ENCODE data around the gene SLC2A2. TPM values are rescaled to one million over a fixed set of nuclear protein-coding genes. Genes with fewer than 3 reads are reported as not detected.
A peak's percentile ranks its signal among the peaks of the same experiment; 100 is the strongest.

The SLC2A2 gene
- total RNA-seq, 1 donor from 2014 or later: not detected

GRCh38 chr3:171005648-171006047 lies 20.9 kb downstream of the SLC2A2 start:
- DNase-seq (no peak), ATAC-seq (no peak)
- intact Hi-C loops (cut with DNase I): no loop called here
- Histone ChIP-seq H3K27ac (no peak overlapping the region), H3K4me1 (no peaks in the 10 kb centered on the region), H3K9me3 (no peaks in the 10 kb centered on the region), H3K4me3 (no peak overlapping the region), H3K36me3 (no peaks in the 10 kb centered on the region), H3K27me3 (ENCODE audit: low read depth) (no peaks in the 10 kb centered on the region)
- no peak for TF ChIP-seq CTCF (IDR thresholded peaks at IDR 0.05)

GRCh38 chr3:171001957-171002694 lies 24.4 kb downstream of the SLC2A2 start:
- no peaks in the 10 kb centered on the region for H3K27me3 ChIP-seq (ENCODE audit: low read depth)
- TF ChIP-seq CTCF (IDR thresholded peaks at IDR 0.05): no peak
- H3K4me3 ChIP-seq: no peak overlapping the region
- no peak overlapping the region for H3K27ac ChIP-seq
- intact Hi-C loops (cut with DNase I): no loop called here
- no peaks in the 10 kb centered on the region for H3K9me3 ChIP-seq
- no peaks in the 10 kb centered on the region for H3K4me1 ChIP-seq
- no peaks in the 10 kb centered on the region for H3K36me3 ChIP-seq
- DNase-seq: no peak
- ATAC-seq: peak in 1 of 2 donors; percentile 71

- Histone ChIP-seq H3K36me3 (no peaks in the 10 kb centered on the region), H3K4me1 (no peaks in the 10 kb centered on the region), H3K27me3 (ENCODE audit: low read depth) (no peaks in the 10 kb centered on the region), H3K4me3 (no peak overlapping the region), H3K27ac (no peak overlapping the region), H3K9me3 (no peaks in the 10 kb centered on the region)
- DNase-seq: no peak
- no peak for ATAC-seq
- no peak for TF ChIP-seq CTCF (IDR thresholded peaks at IDR 0.05)
- intact Hi-C loops (cut with DNase I): no loop called here
Observed at GRCh38 chr3:171001250-171001893, 25.1 kb downstream of the SLC2A2 start.

GRCh38 chr3:171000281-171000680 lies 26.2 kb downstream of the SLC2A2 start:
- intact Hi-C loops (cut with DNase I): no loop called here
- no peak overlapping the region for H3K27ac ChIP-seq
- no peaks in the 10 kb centered on the region for H3K36me3 ChIP-seq
- no peaks in the 10 kb centered on the region for H3K9me3 ChIP-seq
- DNase-seq (no peak), ATAC-seq (no peak)
- no peak for TF ChIP-seq CTCF (IDR thresholded peaks at IDR 0.05)
- no peaks in the 10 kb centered on the region for H3K4me1 ChIP-seq
- no peaks in the 10 kb centered on the region for H3K27me3 ChIP-seq (ENCODE audit: low read depth)
- no peak overlapping the region for H3K4me3 ChIP-seq

GRCh38 chr3:170999737-171000242 lies 26.7 kb downstream of the SLC2A2 start:
- no peak for TF ChIP-seq CTCF (IDR thresholded peaks at IDR 0.05)
- H3K4me1 ChIP-seq: no peaks in the 10 kb centered on the region
- intact Hi-C loops (cut with DNase I): no loop called here
- DNase-seq (no peak), ATAC-seq (peak in 1 of 2 donors; percentile 70)
- no peak overlapping the region for H3K27ac ChIP-seq
- H3K36me3 ChIP-seq: no peaks in the 10 kb centered on the region
- H3K4me3 ChIP-seq: no peak overlapping the region
- H3K9me3 ChIP-seq: no peaks in the 10 kb centered on the region
- H3K27me3 ChIP-seq (ENCODE audit: low read depth): no peaks in the 10 kb centered on the region
